ENCODE results near the gene ANKLE2. TPM values are rescaled to one million over a fixed set of nuclear protein-coding genes. Genes with fewer than 3 reads are reported as not detected.

ANKLE2 gene
- total RNA-seq, 1 experiment from 2014 or later, result 80.3 TPM

DNA sequence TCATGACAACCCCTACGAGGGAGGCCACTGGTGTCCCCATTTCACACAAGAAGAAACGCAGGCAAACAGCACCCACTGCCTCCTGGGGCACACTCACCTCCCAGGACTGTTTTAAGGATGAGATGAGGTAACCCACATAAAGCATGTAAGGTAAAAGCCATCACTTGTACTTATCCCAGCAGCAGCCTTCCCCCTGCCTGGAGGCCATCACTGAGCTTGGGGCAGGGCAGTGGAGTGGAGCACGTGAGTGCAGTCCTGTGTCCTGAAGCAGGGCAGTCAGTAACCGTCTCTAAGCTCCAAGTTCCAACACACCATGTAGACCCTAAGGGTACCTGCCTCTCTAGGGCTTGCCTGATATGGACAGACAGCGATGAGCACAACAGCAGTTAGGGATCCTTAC, 76.2 kb downstream of the ANKLE2 start:
- Histone ChIP-seq H2BK15ac (ENCODE audit: low read depth, low read length) (no peak overlapping the region), H2BK120ac (ENCODE audit: low read depth, low read length, poor library complexity, severe bottlenecking) (no peak overlapping the region), H3K27ac (ENCODE audit: insufficient read length, low read depth, low read length) (no peak overlapping the region), H3K4me1 (ENCODE audit: insufficient read depth, low read length) (no peaks in the 10 kb centered on the region; the same call in 1 of the 2 replicates), H3K23me2 (ENCODE audit: insufficient read length, low read depth, low read length, poor library complexity, severe bottlenecking) (peaks cover 5% of the 10 kb centered on the region), H3K9me3 (ENCODE audit: control insufficient read depth, low read depth, low read length) (no peaks in the 10 kb centered on the region), H3K4me2 (ENCODE audit: insufficient read depth, insufficient read length, low read length) (no peak overlapping the region), H3K79me2 (ENCODE audit: insufficient read depth, low read length) (peaks cover 10% of the 10 kb centered on the region; the same call in 1 of the 2 replicates), H4K8ac (replicated peaks; ENCODE audit: insufficient read length, low read depth, low read length) (no peak overlapping the region), H4K91ac (ENCODE audit: insufficient read length, low read depth, low read length) (no peak overlapping the region), H3K9ac (ENCODE audit: extremely low read depth, insufficient read length, low read length) (no peak overlapping the region), H2BK12ac (ENCODE audit: insufficient read length, low read depth, low read length) (no peak overlapping the region), H3K4ac (ENCODE audit: low read depth, low read length) (no peak overlapping the region), H2BK20ac (ENCODE audit: low read depth, low read length, poor library complexity, severe bottlenecking) (no peak overlapping the region), H3T11ph (ENCODE audit: low read length) (no peak overlapping the region), H2AFZ (ENCODE audit: low read length) (no peak overlapping the region), H3K27me3 (ENCODE audit: insufficient read depth, low read length) (peaks cover 7% of the 10 kb centered on the region), H2BK5ac (ENCODE audit: insufficient read length, low read length) (no peak overlapping the region), H3K56ac (ENCODE audit: insufficient read length, low read depth, low read length) (no peak overlapping the region), H4K20me1 (ENCODE audit: control insufficient read depth, insufficient read depth, insufficient read length) (no peaks in the 10 kb centered on the region), H2AK5ac (ENCODE audit: insufficient read length, low read length) (no peak overlapping the region), H4K5ac (ENCODE audit: insufficient read length, low read depth, low read length) (no peak overlapping the region), H3K14ac (ENCODE audit: insufficient read depth, low read length) (no peak overlapping the region), H3K18ac (ENCODE audit: insufficient read length, low read depth, low read length) (no peak overlapping the region), H3K79me1 (ENCODE audit: insufficient read depth, low read depth, low read length, poor library complexity, severe bottlenecking) (no peaks in the 10 kb centered on the region), H3K23ac (ENCODE audit: insufficient read length, low read depth, low read length) (no peak overlapping the region)
- Mint-ChIP-seq H3K27ac (no peak overlapping the region), H3K36me3 (ENCODE audit: insufficient read depth in 1 of 3, low read depth in 3 of 3) (peaks cover 15 to 26% (median 17%) of the 10 kb centered on the region in 3 experiments), H3K9me3 (no peaks in the 10 kb centered on the region; a peak in 1 of 5 replicates), H3K4me1 (peaks cover 15 to 20% of the 10 kb centered on the region in 2 experiments), H3K27me3 (ENCODE audit: low read depth) (peaks cover 6% of the 10 kb centered on the region), H3K4me3 (peak overlapping the region; percentile 72 to 78)
- no peak for DNase-seq
- WGBS (ENCODE audit: extremely low coverage, insufficient read length, low lambda C conversion rate), result no CpG with 5 or more reads among the region's 5 CpGs
- TF ChIP-seq, protein P1, sequence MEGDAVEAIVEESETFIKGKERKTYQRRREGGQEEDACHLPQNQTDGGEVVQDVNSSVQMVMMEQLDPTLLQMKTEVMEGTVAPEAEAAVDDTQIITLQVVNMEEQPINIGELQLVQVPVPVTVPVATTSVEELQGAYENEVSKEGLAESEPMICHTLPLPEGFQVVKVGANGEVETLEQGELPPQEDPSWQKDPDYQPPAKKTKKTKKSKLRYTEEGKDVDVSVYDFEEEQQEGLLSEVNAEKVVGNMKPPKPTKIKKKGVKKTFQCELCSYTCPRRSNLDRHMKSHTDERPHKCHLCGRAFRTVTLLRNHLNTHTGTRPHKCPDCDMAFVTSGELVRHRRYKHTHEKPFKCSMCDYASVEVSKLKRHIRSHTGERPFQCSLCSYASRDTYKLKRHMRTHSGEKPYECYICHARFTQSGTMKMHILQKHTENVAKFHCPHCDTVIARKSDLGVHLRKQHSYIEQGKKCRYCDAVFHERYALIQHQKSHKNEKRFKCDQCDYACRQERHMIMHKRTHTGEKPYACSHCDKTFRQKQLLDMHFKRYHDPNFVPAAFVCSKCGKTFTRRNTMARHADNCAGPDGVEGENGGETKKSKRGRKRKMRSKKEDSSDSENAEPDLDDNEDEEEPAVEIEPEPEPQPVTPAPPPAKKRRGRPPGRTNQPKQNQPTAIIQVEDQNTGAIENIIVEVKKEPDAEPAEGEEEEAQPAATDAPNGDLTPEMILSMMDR (conservative IDR thresholded peaks at IDR 0.05), result no peak
